ENCODE data around the gene EZR. TPM values are rescaled to one million over a fixed set of nuclear protein-coding genes. Genes with fewer than 3 reads are reported as not detected.
"Not testable (repeated sequence)": the region's sequence is repeated elsewhere in the genome, so short reads cannot be mapped to it uniquely, and the experiment has no call there.

Gene EZR
- total RNA-seq, 2 experiments from 2014 or later: 255 to 256 TPM

DNA sequence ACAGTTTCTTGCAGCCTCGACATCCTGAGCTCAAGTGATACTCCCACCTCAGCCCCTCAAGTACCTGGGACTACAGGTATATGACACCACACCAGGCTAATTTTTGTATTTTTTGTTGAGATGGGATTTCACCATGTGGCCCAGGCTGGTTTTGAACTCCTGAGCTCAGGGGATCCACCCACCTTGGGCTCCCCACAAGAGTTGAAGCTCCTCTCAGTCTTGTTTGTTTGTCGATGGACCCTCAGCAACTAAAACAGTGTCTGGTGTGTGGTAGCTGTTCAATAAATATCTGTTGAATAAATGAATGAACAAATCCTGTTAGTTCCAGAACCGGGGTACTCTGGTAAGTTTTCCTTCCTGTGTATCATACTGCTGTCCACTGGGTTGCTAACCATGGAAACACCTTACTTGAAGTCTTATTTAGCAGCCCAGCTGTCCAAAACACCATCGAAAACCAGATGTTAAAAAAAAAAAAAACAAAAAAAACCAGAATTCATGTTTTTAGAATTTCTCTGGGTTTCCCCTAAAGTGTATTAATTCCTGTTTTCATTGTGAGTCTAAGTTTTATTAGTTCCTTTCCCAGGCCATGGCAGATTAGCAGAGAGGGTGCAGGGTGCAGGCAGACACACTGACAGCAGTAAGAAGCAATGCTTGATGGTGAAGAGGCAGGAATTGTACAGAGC is 7.8 kb upstream of the EZR start:
- Mint-ChIP-seq H3K27me3 (no peaks in the 10 kb centered on the region), H3K27ac (no peak overlapping the region), H3K4me1 (ENCODE audit: low read depth) (peaks cover 15% of the 10 kb centered on the region), H3K9me3 (no peaks in the 10 kb centered on the region), H3K4me3 (no peak overlapping the region), H3K36me3 (no peaks in the 10 kb centered on the region)
- ChIA-PET POLR2A (no interaction called here), CTCF (no interaction called here)
- DNase-seq: no peak
- intact Hi-C loops (cut with micrococcal nuclease): no loop called here

DNA sequence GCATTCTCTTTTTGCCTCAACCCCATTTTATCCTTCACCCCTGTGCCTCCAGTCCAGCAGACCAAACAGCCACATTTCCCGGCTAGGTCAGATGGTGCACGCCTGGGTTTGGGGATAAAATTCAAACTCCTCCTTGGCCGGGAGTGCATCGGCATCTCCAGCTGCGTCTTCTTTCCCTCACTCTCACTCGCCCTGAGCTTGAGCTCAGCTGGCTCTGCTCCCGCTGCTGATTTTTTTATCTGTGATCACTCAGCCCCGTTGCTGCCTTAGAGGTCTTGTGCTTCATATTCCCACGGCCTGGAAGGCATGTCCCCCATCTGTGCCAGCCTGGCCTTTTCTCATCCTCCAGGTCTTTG is 6.8 kb upstream of the EZR start:
- H3K27me3 Mint-ChIP-seq: no peaks in the 10 kb centered on the region
- intact Hi-C loops (cut with micrococcal nuclease): no loop called here
- H3K4me1 Mint-ChIP-seq (ENCODE audit: low read depth): peaks cover 19% of the 10 kb centered on the region
- CTCF ChIA-PET: no interaction called here
- DNase-seq: no peak
- no peak overlapping the region for H3K27ac Mint-ChIP-seq
- no peak overlapping the region for H3K4me3 Mint-ChIP-seq
- no peaks in the 10 kb centered on the region for H3K36me3 Mint-ChIP-seq
- POLR2A ChIA-PET: no interaction called here
- H3K9me3 Mint-ChIP-seq: no peaks in the 10 kb centered on the region

DNA sequence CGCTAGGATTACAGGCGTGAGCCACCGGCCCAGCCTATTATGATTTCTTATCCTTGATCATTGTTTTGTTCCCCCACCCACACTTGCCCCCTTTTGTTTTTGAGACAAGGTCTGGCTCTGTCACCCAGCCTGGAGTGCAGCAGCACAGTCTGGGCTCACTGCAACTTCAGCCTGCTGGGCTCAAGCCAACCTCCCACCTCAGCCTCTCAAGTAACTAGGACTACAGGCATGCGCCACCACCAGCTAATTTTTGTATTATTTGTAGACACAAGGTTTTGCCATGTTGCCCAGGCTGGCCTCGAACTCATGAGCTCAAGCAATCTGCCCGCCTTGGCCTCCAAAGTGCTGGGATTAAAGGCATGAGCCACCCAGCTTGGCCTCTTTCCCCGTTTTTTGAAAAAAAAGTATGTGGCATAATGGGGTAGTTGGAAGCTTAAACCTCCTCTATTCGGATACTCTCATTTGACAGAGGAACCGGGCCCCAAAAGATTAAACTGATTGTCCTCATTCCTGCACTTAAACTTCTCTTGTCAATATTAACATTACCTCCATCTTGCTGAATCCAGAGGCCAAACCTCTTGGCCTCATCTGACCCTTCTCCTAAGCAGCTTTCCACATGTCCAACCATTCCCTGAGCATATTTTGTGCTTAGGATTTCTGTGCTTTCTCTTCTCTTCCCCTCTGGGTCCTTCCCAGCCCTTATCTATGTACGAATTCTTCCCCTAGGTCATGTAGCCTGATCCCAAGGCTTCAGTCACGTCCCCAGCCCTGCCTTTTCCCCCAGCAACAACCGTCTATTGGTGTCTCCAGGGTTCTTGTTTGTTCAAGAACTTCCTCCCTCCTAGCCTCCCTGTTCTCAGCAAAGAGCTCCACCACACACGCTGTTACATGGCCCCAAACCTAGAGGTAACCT is 6.1 kb upstream of the EZR start:
- H3K9me3 Mint-ChIP-seq: no peaks in the 10 kb centered on the region
- H3K4me3 Mint-ChIP-seq: no peak overlapping the region
- no peaks in the 10 kb centered on the region for H3K27me3 Mint-ChIP-seq
- no peak overlapping the region for H3K27ac Mint-ChIP-seq
- H3K36me3 Mint-ChIP-seq: no peaks in the 10 kb centered on the region
- H3K4me1 Mint-ChIP-seq (ENCODE audit: low read depth): peaks cover 19% of the 10 kb centered on the region
- POLR2A ChIA-PET: interaction anchor here (1.2 kb wide), 1 partner anchor 45 kb away, joined by 4 read pairs; no protein-coding TSS in a partner anchor
- intact Hi-C loops (cut with micrococcal nuclease): no loop called here
- CTCF ChIA-PET: no interaction called here
- DNase-seq: no peak

DNA sequence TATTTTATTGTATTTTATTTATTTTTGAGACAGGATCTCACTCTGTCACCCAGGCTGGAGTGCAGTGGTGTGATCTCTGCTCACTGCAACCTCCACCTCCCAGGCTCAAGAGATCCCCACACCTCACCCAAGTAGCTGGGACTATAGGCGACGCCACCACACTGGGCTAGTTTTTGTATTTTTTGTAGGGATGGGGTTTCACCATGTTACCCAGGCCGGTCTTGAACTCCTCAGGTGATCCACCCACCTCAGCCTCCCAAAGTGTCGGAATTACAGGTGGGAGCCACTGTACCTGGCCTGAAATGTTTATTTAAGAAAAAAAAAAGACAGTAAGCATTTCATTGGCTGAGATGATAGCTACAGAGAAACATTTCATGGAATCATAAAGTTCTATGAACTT is 4.4 kb upstream of the EZR start:
- H3K9me3 Mint-ChIP-seq; H3K36me3 Mint-ChIP-seq; H3K27me3 Mint-ChIP-seq; intact Hi-C loops (cut with micrococcal nuclease); H3K4me3 Mint-ChIP-seq; H3K27ac Mint-ChIP-seq; DNase-seq: not testable (repeated sequence)
- H3K4me1 Mint-ChIP-seq (ENCODE audit: low read depth): peaks cover 27% of the 10 kb centered on the region
- ChIA-PET POLR2A (interaction anchor here (0.6 to 1.4 kb wide), 2 partner anchors 31 to 46 kb away, joined by 3 to 4 read pairs; no protein-coding TSS in a partner anchor), CTCF (interaction anchor here (0.8 kb wide), 1 partner anchor 105 kb away, joined by 3 read pairs; no protein-coding TSS in a partner anchor)

DNA sequence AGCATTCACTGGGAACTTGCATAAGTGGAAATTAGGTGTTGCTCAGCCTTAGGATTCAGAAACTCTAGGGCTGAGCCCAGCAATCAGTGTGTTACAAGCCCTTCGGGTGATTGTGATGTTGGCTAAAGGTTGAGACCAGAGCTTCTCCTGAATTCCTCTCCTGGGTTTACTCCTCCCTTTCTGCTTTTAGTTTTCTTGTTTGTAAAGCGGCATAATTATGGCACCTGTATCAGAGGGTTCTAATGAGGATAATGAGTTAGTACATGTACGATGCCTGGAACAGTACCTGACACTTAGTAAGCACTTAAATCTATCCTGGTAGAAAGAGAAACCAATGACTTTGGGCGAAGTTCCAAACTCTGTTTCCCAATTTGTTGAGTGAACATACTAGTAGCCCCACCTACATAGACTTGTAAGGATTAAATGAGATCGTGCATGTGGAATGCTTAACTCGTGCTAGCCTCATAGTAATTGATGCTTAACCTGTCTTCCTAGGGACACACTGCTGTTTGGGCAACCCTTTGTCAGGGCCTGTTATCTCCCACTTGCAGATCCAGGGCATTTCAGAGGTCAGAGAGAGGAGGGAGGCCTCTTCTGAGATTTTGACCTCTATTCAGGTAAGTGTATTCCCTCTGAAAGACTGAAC is 932 bp upstream of the EZR start:
- CTCF ChIA-PET: interaction anchor here (0.9 to 1.6 kb wide), 4 partner anchors 27 to 49 kb away, joined by 3 to 5 read pairs (median 4); no protein-coding TSS in a partner anchor
- intact Hi-C loops (cut with micrococcal nuclease): no loop called here
- Mint-ChIP-seq H3K4me1 (ENCODE audit: low read depth) (peaks cover 35% of the 10 kb centered on the region), H3K27ac (peak overlapping the region; percentile 84), H3K27me3 (no peaks in the 10 kb centered on the region), H3K4me3 (peak overlapping the region; percentile 71), H3K36me3 (peaks cover 28% of the 10 kb centered on the region), H3K9me3 (no peaks in the 10 kb centered on the region)
- DNase-seq: no peak
- POLR2A ChIA-PET: interaction anchor here (0.7 to 2.0 kb wide), 7 partner anchors 9 to 179 kb away, joined by 3 to 43 read pairs (median 4); partner anchors contain the start of gene RSPH3

DNA sequence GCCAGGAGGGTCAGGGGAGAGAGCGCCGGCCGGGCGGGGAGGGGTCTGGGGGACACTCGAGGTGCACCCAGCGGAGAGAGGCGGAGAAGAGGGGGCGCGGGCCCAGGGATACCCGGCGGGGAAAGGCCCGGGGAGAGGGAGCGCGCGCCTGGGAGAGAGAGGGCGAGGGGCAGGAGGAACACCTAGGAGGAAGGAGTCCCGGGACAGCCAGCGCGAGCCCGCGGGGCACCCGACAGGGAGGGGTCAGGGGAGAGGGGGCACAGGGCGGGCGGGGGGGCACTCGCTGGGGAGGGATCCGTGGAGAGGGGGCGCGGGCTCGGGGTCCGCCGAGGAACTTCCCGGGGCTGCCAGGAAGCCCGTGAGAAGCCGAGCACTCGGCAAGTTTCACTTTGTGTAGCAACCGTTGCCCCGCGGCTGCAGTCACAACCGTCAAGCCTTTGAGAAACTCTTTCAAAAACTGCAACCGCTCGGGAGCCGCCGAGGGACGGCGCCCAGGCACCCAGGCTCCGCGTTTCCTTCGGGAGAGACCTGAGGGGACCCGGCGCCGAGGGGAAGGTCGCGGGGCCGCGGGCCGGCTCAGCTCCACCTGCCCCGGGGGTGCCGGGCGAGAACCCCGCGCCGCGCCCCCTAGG is 471 bp downstream of the EZR start:
- intact Hi-C loops (cut with micrococcal nuclease): no loop called here
- H3K27me3 Mint-ChIP-seq: no peaks in the 10 kb centered on the region
- peaks cover 42% of the 10 kb centered on the region for H3K36me3 Mint-ChIP-seq
- peak overlapping the region; percentile 99 for H3K27ac Mint-ChIP-seq
- peak; percentile 84 for DNase-seq
- ChIA-PET POLR2A (interaction anchor here (0.6 to 2.0 kb wide), 6 partner anchors 17 to 1018 kb away, joined by 3 to 43 read pairs (median 4); partner anchors contain the start of gene DYNLT1), CTCF (interaction anchor here (0.6 to 1.6 kb wide), 5 partner anchors 26 to 155 kb away, joined by 3 to 5 read pairs (median 4); no protein-coding TSS in a partner anchor)
- peak overlapping the region; percentile 100 for H3K4me3 Mint-ChIP-seq
- peaks cover 49% of the 10 kb centered on the region for H3K4me1 Mint-ChIP-seq (ENCODE audit: low read depth)
- no peaks in the 10 kb centered on the region for H3K9me3 Mint-ChIP-seq

DNA sequence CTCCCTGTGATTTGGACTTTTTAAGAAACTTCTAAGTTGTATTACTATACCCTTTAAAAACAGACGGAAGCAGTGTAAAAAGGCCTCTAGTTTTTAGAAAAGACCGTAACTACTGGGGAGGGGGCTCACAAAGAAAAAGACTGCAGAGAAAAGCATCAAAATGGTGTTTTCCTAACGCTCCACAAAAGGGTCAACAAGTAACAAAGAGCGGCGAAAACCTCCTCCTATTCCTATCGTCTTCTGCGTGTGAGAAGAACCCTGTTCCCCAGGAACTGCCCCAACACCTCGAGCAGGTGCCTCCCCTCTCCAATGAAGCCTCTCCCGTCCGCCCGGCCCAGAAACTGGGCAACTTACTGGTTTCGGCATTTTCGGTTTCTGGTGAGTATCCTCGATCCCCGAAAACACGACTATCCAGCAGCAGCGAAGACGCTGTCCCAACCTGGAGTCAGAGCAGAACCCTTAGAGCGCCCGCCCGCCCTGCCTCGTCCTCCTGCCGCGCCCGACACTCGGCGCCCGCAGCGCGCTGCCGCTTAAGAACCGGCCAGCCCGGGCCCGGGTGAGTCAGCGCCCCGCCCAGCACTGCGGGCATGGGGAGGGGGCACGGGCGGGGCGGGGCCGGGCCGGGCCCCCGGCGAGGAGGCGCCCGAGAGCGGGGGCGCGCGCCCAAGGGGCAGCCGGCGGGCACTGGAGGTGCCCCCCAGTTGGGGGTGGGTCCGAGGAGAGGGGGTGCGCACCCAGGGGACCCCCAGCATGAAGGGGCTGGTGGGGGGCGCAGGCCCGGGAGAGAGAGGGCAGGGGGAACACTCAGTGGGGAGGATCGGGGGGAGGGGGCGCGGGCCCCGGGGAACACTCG is 1.2 kb downstream of the EZR start:
- Mint-ChIP-seq H3K27me3 (no peaks in the 10 kb centered on the region), H3K4me1 (ENCODE audit: low read depth) (peaks cover 53% of the 10 kb centered on the region), H3K27ac (peak overlapping the region; percentile 99), H3K36me3 (peaks cover 48% of the 10 kb centered on the region), H3K4me3 (peak overlapping the region; percentile 100), H3K9me3 (no peaks in the 10 kb centered on the region)
- DNase-seq: peak; percentile 88
- CTCF ChIA-PET: interaction anchor here (0.8 kb wide), 1 partner anchor 36 kb away, joined by 3 read pairs; no protein-coding TSS in a partner anchor
- intact Hi-C loops (cut with micrococcal nuclease): loop anchor here (2.0 kb wide), 4 partner anchors 25 to 289 kb away; no protein-coding TSS in a partner anchor
- POLR2A ChIA-PET: interaction anchor here (1.0 to 2.1 kb wide), 3 partner anchors 9 to 52 kb away, joined by 3 to 15 read pairs (median 7); no protein-coding TSS in a partner anchor

DNA sequence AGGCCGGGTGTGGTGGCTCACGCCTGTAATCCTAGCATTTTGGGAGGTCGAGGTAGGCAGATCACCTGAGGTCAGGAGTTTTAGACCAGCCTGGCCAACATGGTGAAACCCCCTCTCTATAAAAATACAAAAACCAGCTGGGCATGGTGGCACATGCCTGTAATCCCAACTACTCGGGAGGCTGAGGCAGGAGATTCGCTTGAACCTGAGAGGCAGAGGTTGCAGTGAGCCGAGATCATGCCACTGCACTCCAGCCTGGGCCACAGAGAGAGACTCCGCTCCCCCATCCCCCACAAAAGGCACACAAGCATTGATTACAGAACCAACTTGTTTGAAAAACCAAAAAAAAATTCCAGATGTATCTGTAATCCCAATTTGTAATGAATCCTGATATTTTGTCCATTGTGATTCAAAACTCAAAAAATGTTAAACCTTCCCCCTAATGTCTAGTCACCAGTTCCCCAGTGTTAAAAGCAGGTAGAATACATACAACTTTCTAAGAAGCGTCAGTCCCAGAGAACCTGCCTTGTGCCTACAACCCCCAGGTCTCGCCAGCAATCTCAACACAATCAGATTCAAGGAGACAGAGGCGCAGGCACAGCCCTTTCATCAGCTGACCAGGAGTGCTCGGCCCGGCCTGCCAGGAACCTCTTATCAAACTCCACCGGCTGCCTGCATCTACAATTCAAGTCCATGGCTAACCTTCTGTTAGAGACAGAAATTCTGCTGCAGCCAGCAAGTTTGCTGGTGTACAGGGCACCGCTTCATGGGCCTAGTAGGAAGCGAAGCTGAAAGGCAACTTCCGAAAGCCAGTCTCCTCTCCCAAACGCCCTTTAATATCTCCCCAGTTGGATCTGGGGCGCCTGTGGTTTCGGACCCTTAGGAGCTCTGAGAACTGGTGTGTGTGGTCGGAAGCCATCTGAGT is 2.1 kb downstream of the EZR start:
- Mint-ChIP-seq H3K27me3 (no peaks in the 10 kb centered on the region), H3K9me3 (no peaks in the 10 kb centered on the region), H3K4me3 (peak overlapping the region; percentile 100), H3K4me1 (ENCODE audit: low read depth) (peaks cover 56% of the 10 kb centered on the region), H3K36me3 (peaks cover 55% of the 10 kb centered on the region), H3K27ac (peak overlapping the region; percentile 99)
- peak; percentile 46 for DNase-seq
- POLR2A ChIA-PET: interaction anchor here (1.0 to 2.1 kb wide), 4 partner anchors 8 to 164 kb away, joined by 3 to 15 read pairs (median 7); no protein-coding TSS in a partner anchor
- intact Hi-C loops (cut with micrococcal nuclease): loop anchor here (1.0 to 2.0 kb wide), 7 partner anchors 24 to 290 kb away; no protein-coding TSS in a partner anchor
- CTCF ChIA-PET: interaction anchor here (0.8 to 0.9 kb wide), 2 partner anchors 37 to 53 kb away, joined by 3 read pairs; no protein-coding TSS in a partner anchor

DNA sequence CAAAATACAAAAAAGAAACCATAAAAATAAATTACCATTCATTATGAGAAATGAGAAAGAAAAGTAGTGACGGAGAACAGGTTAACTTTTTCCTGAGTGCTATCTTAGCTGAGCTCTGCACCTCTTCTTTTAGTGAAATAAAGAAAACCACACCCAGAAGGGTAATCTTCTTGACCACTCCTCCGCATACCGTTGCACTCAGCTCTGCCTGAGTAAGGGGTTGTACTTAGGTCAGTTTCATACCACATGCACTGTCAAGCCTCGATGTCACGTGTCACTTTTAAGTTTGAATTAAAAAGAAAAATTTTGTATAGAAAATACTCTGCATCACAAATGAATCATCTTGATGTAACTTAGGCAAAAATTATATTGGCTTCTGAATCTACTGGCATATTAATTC is 2.8 kb downstream of the EZR start:
- peaks cover 61% of the 10 kb centered on the region for H3K36me3 Mint-ChIP-seq
- H3K27me3 Mint-ChIP-seq: no peaks in the 10 kb centered on the region
- peaks cover 61% of the 10 kb centered on the region for H3K4me1 Mint-ChIP-seq (ENCODE audit: low read depth)
- POLR2A ChIA-PET: interaction anchor here (0.6 to 2.1 kb wide), 5 partner anchors 9 to 164 kb away, joined by 3 to 7 read pairs (median 6); no protein-coding TSS in a partner anchor
- CTCF ChIA-PET: interaction anchor here (0.9 kb wide), 1 partner anchor 53 kb away, joined by 3 read pairs; no protein-coding TSS in a partner anchor
- H3K4me3 Mint-ChIP-seq: peak overlapping the region; percentile 100
- peak overlapping the region; percentile 99 for H3K27ac Mint-ChIP-seq
- DNase-seq: peak; percentile 68
- no peaks in the 10 kb centered on the region for H3K9me3 Mint-ChIP-seq
- intact Hi-C loops (cut with micrococcal nuclease): loop anchor here (1.0 to 2.0 kb wide), 7 partner anchors 24 to 290 kb away; no protein-coding TSS in a partner anchor

Data from activated CD4-positive, alpha-beta memory T cell treated with anti-CD3 and anti-CD28 coated beads for 36 hours (primary cell).